GM06990 (cell line): Measurements from ENCODE around the gene OR51D1.

Experiments
- DNase-seq: peaks from one replicate; pipeline ENCODE4 v3.0.0-alpha.2; 2011; ENCODE audit not compliant: insufficient read length; ENCODE audit errors: extremely low read depth
- H3K27me3 ChIP-seq: replicated peaks from 2 replicates; pipeline ENCODE4 v1.6.0; 2011; ENCODE audit warnings: low read length; ENCODE audit not compliant: control insufficient read depth, insufficient read depth
- H3K36me3 ChIP-seq: 2 replicates; pipeline ENCODE4 v1.5.1; 2011; ENCODE audit warnings: low read length; ENCODE audit not compliant: control insufficient read depth, insufficient read depth
- H3K4me3 ChIP-seq: replicated peaks from 2 replicates; pipeline ENCODE4 v1.5.1; 2011; ENCODE audit warnings: low read depth, mild to moderate bottlenecking, control low read depth, low read length
- TF ChIP-seq, protein P1 (sequence below): IDR thresholded peaks from 2 replicates; pipeline ENCODE4 v1.5.1; 2011; ENCODE audit warnings: low read length, control low read depth, mild to moderate bottlenecking, inconsistent platforms; ENCODE audit not compliant: insufficient read depth, poor library complexity, severe bottlenecking

The OR51D1 gene

DNA sequence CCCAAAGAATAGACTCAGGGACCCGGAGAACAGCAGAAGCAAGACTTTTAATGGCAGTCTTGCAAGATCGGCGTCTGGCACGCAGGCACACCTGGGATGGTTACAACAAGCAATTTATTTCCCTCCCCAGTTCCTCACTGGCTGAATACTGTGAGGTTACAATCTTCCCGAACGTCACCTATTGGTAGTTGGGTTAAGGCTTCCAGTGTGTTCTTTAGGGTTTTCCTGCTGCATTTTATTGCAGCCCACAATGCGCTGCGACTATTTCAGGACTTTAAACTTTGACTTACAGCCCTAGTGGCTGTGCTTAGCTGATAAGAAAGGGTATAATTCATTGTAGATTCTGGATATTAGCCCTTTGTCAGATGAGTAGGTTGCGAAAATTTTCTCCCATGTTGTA, 17.8 kb upstream of the OR51D1 start:
- TF ChIP-seq, protein P1, sequence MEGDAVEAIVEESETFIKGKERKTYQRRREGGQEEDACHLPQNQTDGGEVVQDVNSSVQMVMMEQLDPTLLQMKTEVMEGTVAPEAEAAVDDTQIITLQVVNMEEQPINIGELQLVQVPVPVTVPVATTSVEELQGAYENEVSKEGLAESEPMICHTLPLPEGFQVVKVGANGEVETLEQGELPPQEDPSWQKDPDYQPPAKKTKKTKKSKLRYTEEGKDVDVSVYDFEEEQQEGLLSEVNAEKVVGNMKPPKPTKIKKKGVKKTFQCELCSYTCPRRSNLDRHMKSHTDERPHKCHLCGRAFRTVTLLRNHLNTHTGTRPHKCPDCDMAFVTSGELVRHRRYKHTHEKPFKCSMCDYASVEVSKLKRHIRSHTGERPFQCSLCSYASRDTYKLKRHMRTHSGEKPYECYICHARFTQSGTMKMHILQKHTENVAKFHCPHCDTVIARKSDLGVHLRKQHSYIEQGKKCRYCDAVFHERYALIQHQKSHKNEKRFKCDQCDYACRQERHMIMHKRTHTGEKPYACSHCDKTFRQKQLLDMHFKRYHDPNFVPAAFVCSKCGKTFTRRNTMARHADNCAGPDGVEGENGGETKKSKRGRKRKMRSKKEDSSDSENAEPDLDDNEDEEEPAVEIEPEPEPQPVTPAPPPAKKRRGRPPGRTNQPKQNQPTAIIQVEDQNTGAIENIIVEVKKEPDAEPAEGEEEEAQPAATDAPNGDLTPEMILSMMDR, result no peak
- H3K4me3 ChIP-seq, result no peak overlapping the region
- no peaks in the 10 kb centered on the region for H3K36me3 ChIP-seq
- no peak for DNase-seq
- H3K27me3 ChIP-seq, result 0 out of 2 replicates have a peak, but pooled peaks cover 1% of the 10 kb centered on the region

DNA sequence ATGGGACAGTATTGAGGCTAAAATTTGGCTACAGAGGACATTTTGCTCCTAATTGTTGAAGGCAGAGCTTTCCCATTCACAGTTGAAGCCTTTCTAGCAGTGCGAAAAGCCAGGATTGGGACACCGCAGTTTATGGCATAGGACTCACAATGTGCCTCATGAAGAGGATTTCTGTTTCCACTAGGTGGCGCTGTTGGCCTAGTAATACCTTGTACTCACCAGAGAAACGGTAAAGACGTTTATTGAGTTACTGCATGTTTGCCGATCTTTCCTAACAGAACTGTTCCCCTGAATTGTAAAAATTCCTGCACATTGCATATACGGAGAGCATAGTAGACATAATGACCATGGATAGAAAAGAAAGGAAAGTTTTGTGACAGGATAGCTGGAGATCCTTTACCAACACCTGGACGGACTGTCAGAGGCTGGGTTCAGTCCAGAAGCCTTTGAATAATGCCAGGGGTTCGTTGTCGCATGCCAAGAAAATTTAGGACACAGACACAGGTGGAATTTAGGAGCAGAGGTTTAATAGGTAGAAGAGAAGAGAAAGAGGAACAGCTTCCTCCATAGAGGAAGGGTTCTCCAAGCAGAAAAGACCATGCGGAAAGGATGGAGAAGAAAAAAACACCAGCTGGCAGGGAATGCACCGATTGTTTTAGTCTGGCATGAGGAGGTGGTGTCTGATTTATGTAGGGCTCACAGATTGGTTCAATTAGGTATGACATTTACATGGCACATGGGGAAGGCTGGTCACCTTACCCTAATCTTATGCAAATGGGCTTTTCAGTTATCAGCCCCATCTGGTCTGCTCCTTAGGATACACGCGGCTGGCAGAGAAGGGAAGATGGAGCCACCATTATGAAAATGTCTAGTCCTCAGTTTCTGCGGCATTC, 10.8 kb upstream of the OR51D1 start:
- DNase-seq, result peak; percentile 24

DNA sequence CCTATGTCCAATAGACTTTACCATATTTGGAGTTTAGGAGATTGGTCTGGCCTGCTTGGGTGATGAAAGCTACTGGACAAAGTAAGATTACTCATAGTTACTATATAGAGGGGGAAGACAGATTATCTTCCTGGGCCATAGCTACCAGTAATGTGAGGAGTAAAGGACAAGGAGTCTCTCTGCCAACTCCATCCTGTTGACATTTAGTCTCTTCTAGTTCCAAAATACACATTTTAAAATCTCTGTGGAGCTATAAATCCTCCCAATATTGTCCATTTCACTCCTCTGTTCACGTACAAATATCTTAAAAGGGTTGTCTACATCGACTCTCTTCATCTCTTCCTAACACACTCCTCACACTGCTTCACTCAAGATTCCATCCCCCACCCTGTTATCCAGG, 1.1 kb upstream of the OR51D1 start:
- DNase-seq, result no peak
- H3K36me3 ChIP-seq, result no peaks in the 10 kb centered on the region
- TF ChIP-seq, protein P1, result no peak
- no peaks in the 10 kb centered on the region for H3K27me3 ChIP-seq
- no peak overlapping the region for H3K4me3 ChIP-seq

More for the DNA sequence above, 10.8 kb upstream of the OR51D1 start:
- Histone ChIP-seq H3K4me3 (no peak overlapping the region), H3K36me3 (no peaks in the 10 kb centered on the region), H3K27me3 (no peaks in the 10 kb centered on the region; the same call in none of the 2 replicates)
- TF ChIP-seq, protein P1, result peak; percentile 62

DNA sequence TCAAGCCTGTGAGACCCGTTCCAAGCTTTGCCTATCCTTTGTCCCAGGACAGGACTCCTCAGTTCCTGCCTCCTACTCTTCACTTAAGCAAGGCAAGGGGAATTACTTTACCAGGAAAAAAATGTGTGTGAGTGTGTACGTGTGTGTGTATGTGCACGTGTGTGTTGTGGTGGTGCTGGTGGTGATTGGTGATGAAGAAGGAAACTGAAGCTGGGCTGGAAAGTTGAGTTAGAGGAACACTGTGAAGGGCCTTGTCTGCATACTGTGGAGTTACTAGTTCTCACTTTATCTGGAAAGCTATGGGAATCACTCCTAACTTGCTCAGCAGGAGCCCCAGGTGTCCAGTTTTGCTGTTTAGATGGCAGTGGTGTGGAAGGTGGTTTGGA, 378 bp downstream of the OR51D1 start:
- no peak for DNase-seq
- no peaks in the 10 kb centered on the region for H3K27me3 ChIP-seq
- H3K4me3 ChIP-seq, result no peak overlapping the region
- no peaks in the 10 kb centered on the region for H3K36me3 ChIP-seq
- TF ChIP-seq, protein P1, result no peak

DNA sequence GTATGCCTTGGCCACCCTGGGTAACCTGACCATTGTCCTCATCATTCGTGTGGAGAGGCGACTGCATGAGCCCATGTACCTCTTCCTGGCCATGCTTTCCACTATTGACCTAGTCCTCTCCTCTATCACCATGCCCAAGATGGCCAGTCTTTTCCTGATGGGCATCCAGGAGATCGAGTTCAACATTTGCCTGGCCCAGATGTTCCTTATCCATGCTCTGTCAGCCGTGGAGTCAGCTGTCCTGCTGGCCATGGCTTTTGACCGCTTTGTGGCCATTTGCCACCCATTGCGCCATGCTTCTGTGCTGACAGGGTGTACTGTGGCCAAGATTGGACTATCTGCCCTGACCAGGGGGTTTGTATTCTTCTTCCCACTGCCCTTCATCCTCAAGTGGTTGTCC, 2.7 kb downstream of the OR51D1 start:
- no peaks in the 10 kb centered on the region; the same call in 1 of the 2 replicates for H3K27me3 ChIP-seq
- no peak overlapping the region for H3K4me3 ChIP-seq
- H3K36me3 ChIP-seq, result no peaks in the 10 kb centered on the region
- DNase-seq, result no peak
- TF ChIP-seq, protein P1, result no peak
